ENCODE measurements around the gene APOA4. TPM values are rescaled to one million over a fixed set of nuclear protein-coding genes. Genes with fewer than 3 reads are reported as not detected.

The APOA4 gene
- total and polyA plus RNA-seq, 2 of the 13 experiments (the other 11 are each of a cell fraction or from before 2014, with no cell fraction given) = 3.8 to 7.2 TPM

GRCh38 chr11:116792144-116792868 is 30.8 kb downstream of the APOA4 start (continued):
- TF ChIP-seq ZBTB40 (IDR thresholded peaks at IDR 0.05) = no peak
- peak; percentile 57; the same call in 1 of the 2 replicates for TF ChIP-seq ZBTB40 (CRISPR knock-in tag; IDR thresholded peaks at IDR 0.05)
- TF ChIP-seq ZMYM4 (CRISPR knock-in tag; IDR thresholded peaks at IDR 0.05) = peak; percentile 68; the same call in 1 of the 2 replicates
- TF ChIP-seq MTERF4 (CRISPR knock-in tag; IDR thresholded peaks at IDR 0.05) = peak; percentile 41; the same call in 1 of the 2 replicates
- no peak for TF ChIP-seq CSRNP2 (CRISPR knock-in tag; conservative IDR thresholded peaks at IDR 0.05; ENCODE audit: low read depth)
- TF ChIP-seq ATF7-NPFF (CRISPR knock-in tag; IDR thresholded peaks at IDR 0.05; ENCODE audit: low read depth) = 0 out of 2 replicates have a peak, but pooled peaks have one; percentile 18
- TF ChIP-seq ZNF33A (CRISPR knock-in tag; IDR thresholded peaks at IDR 0.05; ENCODE audit: borderline replicate concordance) = no peak
- TF ChIP-seq ZNF292 (CRISPR knock-in tag; IDR thresholded peaks at IDR 0.05; ENCODE audit: borderline replicate concordance, low read depth) = 0 out of 2 replicates have a peak, but pooled peaks have one; percentile 47
- 0 out of 2 replicates have a peak, but pooled peaks have one; percentile 34 for TF ChIP-seq ZNF766 (CRISPR knock-in tag; IDR thresholded peaks at IDR 0.05; ENCODE audit: borderline replicate concordance)
- TF ChIP-seq ZNF350 (CRISPR knock-in tag; IDR thresholded peaks at IDR 0.05; ENCODE audit: borderline replicate concordance, low read depth) = 0 out of 2 replicates have a peak, but pooled peaks have one; percentile 59
- TF ChIP-seq ZNF333 (CRISPR knock-in tag; IDR thresholded peaks at IDR 0.05; ENCODE audit: borderline replicate concordance) = no peak
- TF ChIP-seq THAP8 (CRISPR knock-in tag; IDR thresholded peaks at IDR 0.05; ENCODE audit: borderline replicate concordance) = peak; percentile 59; the same call in 1 of the 2 replicates
- TF ChIP-seq ZNF335 (CRISPR knock-in tag; IDR thresholded peaks at IDR 0.05) = no peak
- TF ChIP-seq GFI1 (CRISPR knock-in tag; IDR thresholded peaks at IDR 0.05; ENCODE audit: borderline replicate concordance) = peak; percentile 56
- TF ChIP-seq ZFP36L2 (CRISPR knock-in tag; IDR thresholded peaks at IDR 0.05) = no peak

Measured in HepG2 (cell line).